Sigmoid colon (tissue), 7 donors: ENCODE results near the gene GPLD1. TPM values are rescaled to one million over a fixed set of nuclear protein-coding genes. Genes with fewer than 3 reads are reported as not detected.
"Not testable (repeated sequence)": the region's sequence is repeated elsewhere in the genome, so short reads cannot be mapped to it uniquely, and the experiment has no call there.

ENCODE experiments used
- DNase-seq: peaks from one replicate; pipeline ENCODE4 v3.0.0-alpha.2; 2019
- H3K27ac ChIP-seq, 4 donors: fragments of 200-600 bp; sonication (generic); one replicate each; pipeline ENCODE4 v1.5.1; 2016 to 2019; ENCODE audit warnings: mild to moderate bottlenecking in 1 of 4
- H3K27me3 ChIP-seq, 3 donors: fragments of 200-600 bp; sonication (generic); one replicate each; pipeline ENCODE4 v1.5.1; 2019; ENCODE audit warnings: mild to moderate bottlenecking in 1 of 3
- H3K36me3 ChIP-seq, 4 donors: fragments of 200-600 bp; sonication (generic); one replicate each; pipeline ENCODE4 v1.5.1; 2016 to 2019
- H3K4me1 ChIP-seq, 4 donors: fragments of 200-600 bp; sonication (generic); one replicate each; pipeline ENCODE4 v1.5.1; 2017 to 2019
- H3K4me3 ChIP-seq, 4 donors: fragments of 200-600 bp; sonication (generic); one replicate each; pipeline ENCODE4 v1.5.1; 2017 to 2019; ENCODE audit warnings: mild to moderate bottlenecking in 2 of 4, moderate library complexity in 1 of 4
- H3K9me3 ChIP-seq, 4 donors: fragments of 200-600 bp in 3 of 4; sonication (generic) in 3 of 4; one replicate each; pipeline versions ENCODE4 v1.5.1 to v1.6.1; 2013 to 2019
- CTCF ChIP-seq, 4 experiments: fragments of 450-650 bp in 3 of 4; fragments of 200-600 bp in 1 of 4; IDR thresholded peaks; one replicate each; pipeline ENCODE4 v1.5.1; 2016 to 2019; ENCODE audit warnings: antibody characterized with exemption in 4 of 4, mild to moderate bottlenecking in 3 of 4, moderate library complexity in 2 of 4
- EP300 ChIP-seq, 4 donors: sonication (generic); formaldehyde crosslinking; IDR thresholded peaks; one replicate each; pipeline ENCODE4 v1.6.1; 2017; ENCODE audit warnings: antibody characterized with exemption in 4 of 4
- POLR2A ChIP-seq, 2 donors: fragments of 450-650 bp; IDR thresholded peaks; one replicate each; pipeline ENCODE4 v1.6.1; 2016; ENCODE audit warnings: antibody characterized with exemption in 2 of 2, mild to moderate bottlenecking in 2 of 2, moderate library complexity in 2 of 2
- POLR2AphosphoS5 ChIP-seq, 4 donors: sonication (generic); formaldehyde crosslinking; IDR thresholded peaks; one replicate each; pipeline ENCODE4 v1.6.1; 2017; ENCODE audit warnings: antibody characterized with exemption in 4 of 4
- WGBS, 2 donors: extraction: QIAGEN DNeasy Blood & Tissue Kit; methylation state at CpG; one replicate each; pipeline ENCODE4 v1.1.7; 2013; 5-methylcytosine and 5-hydroxymethylcytosine counted together
- intact Hi-C: fragments of 100-400 bp; cut with DNase I; formaldehyde crosslinking; loops from one replicate; pipeline ENCODE4 v1.15.1; 2023
- polyA plus RNA-seq, 3 donors: library from polyadenylated mRNA; stranded (reverse); fragments of 200-250 nt; gene quantifications; one replicate each; pipeline ENCODE4 v1.2.3, GENCODE V29; 2013
- total RNA-seq, 4 donors: library from RNA; depleted of rRNA; stranded (reverse); fragments of >200 nt; gene quantifications; one replicate each; pipeline ENCODE4 v1.1.0, GENCODE V29; 2016
- donor health status: healthy with polysubstance abuse.
- donor health status: Bipolar disorder and iron deficiency.
- donor health status: healthy.

The GPLD1 gene
- total and polyA plus RNA-seq, 7 donors: 0.52 to 7.2 (median 4.9) TPM; not detected in 1

DNA sequence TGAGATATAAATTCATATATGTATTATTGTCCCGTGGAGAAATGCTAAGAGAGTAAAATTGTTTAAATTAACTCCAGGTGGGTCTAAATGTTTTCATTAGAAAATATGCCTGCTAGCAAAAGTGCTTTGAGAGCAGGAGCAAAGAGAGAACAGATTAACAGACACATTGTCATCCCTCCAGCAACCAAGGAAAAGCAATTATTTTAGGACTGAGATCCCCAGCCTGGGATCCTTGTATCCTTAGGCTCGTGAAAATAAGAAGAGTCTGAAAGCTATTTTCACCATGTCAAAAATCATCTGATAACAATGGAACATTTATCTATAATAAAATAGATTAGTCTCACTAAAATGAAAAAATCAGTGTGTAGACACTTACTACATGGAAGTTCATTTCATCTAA lies 98.2 kb downstream of the GPLD1 start:
- no peak for DNase-seq
- no peaks in the 10 kb centered on the region for H3K36me3 ChIP-seq
- H3K27me3 ChIP-seq: peaks cover 0 to 5% (median 4%) of the 10 kb centered on the region in 3 donors
- H3K4me3 ChIP-seq: no peak overlapping the region
- TF ChIP-seq POLR2A (IDR thresholded peaks at IDR 0.05): no peak
- TF ChIP-seq CTCF (IDR thresholded peaks at IDR 0.05): no peak
- no peak for TF ChIP-seq POLR2AphosphoS5 (IDR thresholded peaks at IDR 0.05)
- TF ChIP-seq EP300 (IDR thresholded peaks at IDR 0.05): no peak
- H3K27ac ChIP-seq: no peak overlapping the region
- intact Hi-C loops: no loop called here
- H3K9me3 ChIP-seq: peaks cover 0 to under 1% (median 0%) of the 10 kb centered on the region in 4 donors
- no peaks in the 10 kb centered on the region for H3K4me1 ChIP-seq
- whole genome bisulfite sequencing, 2 donors: 70 to 79% methylated on average over 2 of the region's 2 CpGs

- WGBS, 2 donors: 86 to 89% methylated on average over 1 of the region's 1 CpG
- DNase-seq: no peak
- Histone ChIP-seq H3K4me1 (no peaks in the 10 kb centered on the region), H3K36me3 (no peaks in the 10 kb centered on the region), H3K27me3 (no peaks in the 10 kb centered on the region), H3K4me3 (no peak overlapping the region), H3K27ac (no peak overlapping the region), H3K9me3 (no peaks in the 10 kb centered on the region)
- TF ChIP-seq CTCF (IDR thresholded peaks at IDR 0.05) (no peak), POLR2A (IDR thresholded peaks at IDR 0.05) (no peak), EP300 (IDR thresholded peaks at IDR 0.05) (no peak), POLR2AphosphoS5 (IDR thresholded peaks at IDR 0.05) (no peak)
- intact Hi-C loops: loop anchor here (10.0 kb wide), 1 partner anchor 103 kb away; no protein-coding TSS in a partner anchor
These were observed 101.6 kb downstream of the GPLD1 start for GRCh38 chr6:24387818-24388217.

GRCh38 chr6:24385536-24386269 lies 103.7 kb downstream of the GPLD1 start:
- no peak for DNase-seq
- H3K27me3 ChIP-seq: no peaks in the 10 kb centered on the region
- no peak overlapping the region for H3K4me3 ChIP-seq
- H3K9me3 ChIP-seq: no peaks in the 10 kb centered on the region
- WGBS, 2 donors: 63 to 74% methylated on average over 8 of the region's 8 CpGs
- H3K4me1 ChIP-seq: no peaks in the 10 kb centered on the region
- intact Hi-C loops: loop anchor here (10.0 kb wide), 1 partner anchor 101 kb away; no protein-coding TSS in a partner anchor
- TF ChIP-seq POLR2AphosphoS5 (IDR thresholded peaks at IDR 0.05): no peak
- no peak for TF ChIP-seq POLR2A (IDR thresholded peaks at IDR 0.05)
- no peak for TF ChIP-seq CTCF (IDR thresholded peaks at IDR 0.05)
- TF ChIP-seq EP300 (IDR thresholded peaks at IDR 0.05): no peak
- no peaks in the 10 kb centered on the region for H3K36me3 ChIP-seq
- no peak overlapping the region for H3K27ac ChIP-seq

DNA sequence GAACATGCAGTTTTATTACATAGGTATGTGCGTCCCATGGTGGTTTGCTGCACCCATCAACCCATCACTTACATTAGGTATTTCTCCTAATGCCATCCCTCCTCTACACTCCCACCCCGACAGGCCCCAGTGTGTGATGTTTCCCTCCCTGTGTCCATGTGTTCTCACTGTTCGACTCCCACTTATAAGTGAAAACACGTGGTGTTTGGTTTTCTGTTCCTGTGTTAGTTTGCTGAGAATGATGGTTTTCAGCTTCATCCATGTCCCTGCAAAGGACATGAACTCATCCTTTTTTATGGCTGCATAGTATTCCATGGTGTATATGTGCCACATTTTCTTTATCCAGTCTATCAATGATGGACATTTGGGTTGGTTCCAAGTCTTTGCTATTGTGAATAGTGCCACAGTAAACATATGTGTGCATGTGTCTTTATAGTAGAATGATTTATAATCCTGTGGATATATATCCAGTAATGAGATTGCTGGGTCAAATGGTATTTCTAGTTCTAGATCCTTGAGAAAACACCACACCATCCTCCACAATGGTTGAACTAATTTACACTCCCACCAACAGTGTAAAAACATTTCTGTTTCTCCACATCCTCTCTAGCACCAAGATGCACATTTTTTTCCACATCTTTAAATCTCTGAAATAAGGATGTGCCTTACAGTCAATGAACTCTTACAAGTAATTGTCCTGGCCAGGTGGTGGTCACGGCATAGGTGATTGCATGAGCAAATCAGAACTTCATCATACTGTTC lies 104.8 kb downstream of the GPLD1 start:
- H3K27me3 ChIP-seq, DNase-seq, H3K36me3 ChIP-seq, H3K9me3 ChIP-seq, H3K4me1 ChIP-seq, H3K4me3 ChIP-seq, H3K27ac ChIP-seq: not testable (repeated sequence)
- intact Hi-C loops: loop anchor here (10.0 kb wide), 1 partner anchor 100 kb away; no protein-coding TSS in a partner anchor
- 92 to 95% methylated on average over 5 of the region's 5 CpGs for WGBS, 2 donors

GRCh38 chr6:24382891-24383494 lies 106.4 kb downstream of the GPLD1 start:
- not testable (repeated sequence) for H3K27ac ChIP-seq, H3K9me3 ChIP-seq, DNase-seq, H3K36me3 ChIP-seq, H3K4me1 ChIP-seq, H3K27me3 ChIP-seq, H3K4me3 ChIP-seq
- intact Hi-C loops: loop anchor here (10.0 kb wide), 1 partner anchor 98 kb away; no protein-coding TSS in a partner anchor
- WGBS, 2 donors: 81 to 90% methylated on average over 9 of the region's 9 CpGs
